GM12878 (cell line): ENCODE results near the gene TMTC1. TPM values are rescaled to one million over a fixed set of nuclear protein-coding genes. Genes with fewer than 3 reads are reported as not detected.

ENCODE experiments used
- ATAC-seq: fragments of 200-7000 bp; cut with Tn5 transposase; 3 replicates; pipeline ENCODE4 v1.9.1; 2020; ENCODE audit warnings: mild to moderate bottlenecking, moderate library complexity
- BruUV-seq: library from RNA; stranded (reverse); fragments of 400-500 nt; replicated peaks from 2 replicates; lab custom pipeline; 2021; lab: Mats Ljungman, UMichigan
- CTCF ChIA-PET: fragments of 300-600 bp; sonication (Branson Sonifier 250); formaldehyde crosslinking; extraction: SDS; loops from one replicate; lab custom pipeline; 2021; ENCODE audit warnings: inconsistent platforms; lab: Yijun Ruan, JAX
- POLR2A ChIA-PET: fragments of 350-600 bp; formaldehyde crosslinking; extraction: SDS; loops from one replicate; lab custom pipeline; 2021; ENCODE audit warnings: inconsistent platforms; lab: Charles Lee
- RAD21 ChIA-PET: fragments of 300-600 bp; sonication (Branson Sonifier 250); formaldehyde crosslinking; loops from one replicate; lab custom pipeline; 2023; ENCODE audit warnings: antibody characterized with exemption; ENCODE audit not compliant: unreplicated experiment; lab: Charles Lee
- SMC1A ChIA-PET: fragments of 300-600 bp; sonication (Branson Sonifier 250); formaldehyde crosslinking; loops from one replicate; lab custom pipeline; 2023; ENCODE audit not compliant: unreplicated experiment, uncharacterized antibody; lab: Charles Lee
- DNase-seq: peaks from one replicate; pipeline ENCODE4 v3.0.0-alpha.2; 2011; ENCODE audit warnings: low read depth, low spot score
- FAIRE-seq: peaks from 3 replicates; lab custom pipeline; 2011; peaks lifted over from hg19 to GRCh38; lab: Jason Lieb, UNC
- H2AFZ ChIP-seq: 2 replicates; pipeline ENCODE4 v1.6.0; 2011; ENCODE audit warnings: low read depth, low read length, control low read depth; ENCODE audit not compliant: control insufficient read depth
- H3K27ac ChIP-seq: 2 replicates; pipeline ENCODE4 v1.5.1; 2011; ENCODE audit warnings: control low read depth; ENCODE audit not compliant: control insufficient read depth, insufficient read depth
- H3K27me3 ChIP-seq, 2 experiments: replicated peaks in 1 of 2; 2 replicates each; pipeline versions ENCODE4 v1.6.0 to v1.6.1; 2011; ENCODE audit warnings: low read length in 1 of 2; ENCODE audit not compliant: control insufficient read depth in 2 of 2, insufficient read depth in 2 of 2
- H3K36me3 ChIP-seq, 2 experiments: 2 replicates each; pipeline ENCODE4 v1.5.1; 2011; ENCODE audit warnings: low read length in 1 of 2; ENCODE audit not compliant: control insufficient read depth in 2 of 2, insufficient read depth in 2 of 2
- H3K4me1 ChIP-seq: 2 replicates; pipeline ENCODE4 v1.6.1; 2011; ENCODE audit warnings: mild to moderate bottlenecking, low read length, moderate library complexity, mixed read lengths; ENCODE audit not compliant: control insufficient read depth, insufficient read depth
- H3K4me2 ChIP-seq: 2 replicates; pipeline ENCODE4 v1.6.0; 2011; ENCODE audit warnings: control low read depth; ENCODE audit not compliant: control insufficient read depth, insufficient read depth
- H3K4me3 ChIP-seq: fragments of 200-600 bp; sonication (generic); 2 replicates; pipeline ENCODE4 v1.5.1; 2016
- H3K79me2 ChIP-seq: 2 replicates; pipeline ENCODE4 v1.6.0; 2011; ENCODE audit warnings: low read length; ENCODE audit not compliant: control insufficient read depth, insufficient read depth
- H3K9ac ChIP-seq: 2 replicates; pipeline ENCODE4 v1.8.0; 2011; ENCODE audit warnings: low read length, control low read depth, mixed read lengths; ENCODE audit not compliant: control insufficient read depth, insufficient read depth
- H3K9me3 ChIP-seq: replicated peaks from 3 replicates; pipeline ENCODE4 v1.5.1; 2011; ENCODE audit warnings: mild to moderate bottlenecking, low read length; ENCODE audit not compliant: control insufficient read depth, insufficient read depth
- H4K20me1 ChIP-seq: 2 replicates; pipeline ENCODE4 v1.6.0; 2011; ENCODE audit not compliant: control insufficient read depth, insufficient read depth
- BCL11A ChIP-seq: IDR thresholded peaks from 2 replicates; pipeline ENCODE4 v1.6.1; 2011; ENCODE audit warnings: low read depth, low read length
- CHD2 ChIP-seq: IDR thresholded peaks from 2 replicates; pipeline ENCODE4 v1.6.1; 2011; ENCODE audit warnings: low read depth, low read length, improper control_type of control experiment, borderline replicate concordance
- EGR1 ChIP-seq, 2 experiments: IDR thresholded peaks; 1 replicate in 1 of 2; 2 replicates in 1 of 2; pipeline ENCODE4 v1.6.1; 2011 to 2012; ENCODE audit warnings: low read depth in 2 of 2, low read length in 2 of 2, borderline replicate concordance in 1 of 2, mild to moderate bottlenecking in 1 of 2, moderate library complexity in 1 of 2
- HDAC2 ChIP-seq: fragments of 200-600 bp; sonication (generic); IDR thresholded peaks from 2 replicates; pipeline ENCODE4 v1.6.1; 2017
- IKZF1 ChIP-seq: fragments of 450-650 bp; conservative IDR thresholded peaks from 2 replicates; pipeline ENCODE4 v1.6.1; 2017; ENCODE audit warnings: antibody characterized with exemption, mild to moderate bottlenecking
- JUNB ChIP-seq: IDR thresholded peaks from 2 replicates; pipeline ENCODE4 v1.6.1; 2016; ENCODE audit warnings: antibody characterized with exemption, mild to moderate bottlenecking
- LARP7 ChIP-seq: fragments of 450-650 bp; IDR thresholded peaks from 2 replicates; pipeline ENCODE4 v1.6.1; 2017; ENCODE audit warnings: mild to moderate bottlenecking
- MEF2A ChIP-seq: IDR thresholded peaks from 2 replicates; pipeline ENCODE4 v1.6.1; 2011; ENCODE audit warnings: low read depth, mild to moderate bottlenecking, low read length, moderate library complexity; ENCODE audit not compliant: insufficient read depth
- NR2C2 ChIP-seq: IDR thresholded peaks from 2 replicates; pipeline ENCODE4 v1.6.1; 2011; ENCODE audit warnings: borderline replicate concordance, low read depth; ENCODE audit not compliant: control insufficient read depth, insufficient read length
- PAX5 ChIP-seq: IDR thresholded peaks from 2 replicates; pipeline ENCODE4 v1.6.1; 2011; ENCODE audit warnings: low read depth, low read length, borderline replicate concordance
- POU2F2 ChIP-seq: IDR thresholded peaks from 3 replicates; pipeline ENCODE4 v1.6.1; 2011; ENCODE audit warnings: low read depth, mild to moderate bottlenecking, low read length, borderline replicate concordance
- SIX5 ChIP-seq: IDR thresholded peaks from 2 replicates; pipeline ENCODE4 v1.6.1; 2011; ENCODE audit warnings: mild to moderate bottlenecking, low read depth, low read length, moderate library complexity; ENCODE audit not compliant: severe bottlenecking
- SMAD5 ChIP-seq: IDR thresholded peaks from 2 replicates; pipeline ENCODE4 v1.6.1; 2016; ENCODE audit warnings: antibody characterized with exemption, low read depth
- TCF7 ChIP-seq: IDR thresholded peaks from 2 replicates; pipeline ENCODE4 v1.6.1; 2014; ENCODE audit warnings: antibody characterized with exemption, borderline replicate concordance
- ZBED1 ChIP-seq: IDR thresholded peaks from 2 replicates; pipeline ENCODE4 v1.6.1; 2016; ENCODE audit warnings: borderline replicate concordance
- WGBS: methylation state at CpG from one replicate; pipeline ENCODE4 v1.1.6; 2016; ENCODE audit warnings: low lambda C conversion rate; ENCODE audit not compliant: insufficient replicate concordance, insufficient coverage; ENCODE audit errors: missing lambda C conversion rate; 5-methylcytosine and 5-hydroxymethylcytosine counted together
- in situ Hi-C: fragments of 300-500 bp; cut with MboI; formaldehyde crosslinking; loops from 9 replicates; pipeline ENCODE4 v1.14.3; 2018; ENCODE audit warnings: mixed read lengths
- intact Hi-C: fragments of 100-400 bp; cut with micrococcal nuclease; formaldehyde crosslinking; loops from one replicate; pipeline ENCODE4 v1.14.2; 2022; ENCODE audit not compliant: unreplicated experiment
- polyA plus RNA-seq, 11 experiments: library from polyadenylated mRNA; depleted of rRNA in 4 of 11; unstranded in 6 of 11; stranded (reverse) in 5 of 11; fragments of >200 nt; fragmentation: Nextera tagmentation in 4 of 11; fragmentation: Illumina TruSeq in 1 of 11; extraction: Ambion mirVana in 4 of 11; extraction: Trizol in 1 of 11; gene quantifications; 1 replicate in 1 of 11; 2 replicates in 10 of 11; pipeline versions ENCODE4 v1.2.1 to v1.2.3, GENCODE V29; 2011 to 2016; ENCODE audit warnings: inconsistent platforms in 2 of 11, missing spikeins in 2 of 11, low read depth in 1 of 11
- total RNA-seq, 4 experiments: library from RNA; depleted of rRNA in 3 of 4; stranded (reverse); fragments of >200 nt in 3 of 4; fragmentation: Illumina TruSeq in 1 of 4; extraction: Trizol in 1 of 4; gene quantifications; 2 replicates each; pipeline versions ENCODE4 v1.2.1 to v1.2.3, GENCODE V29; 2013 to 2021
- TF ChIP-seq, protein P1 (sequence below): fragments of 450-650 bp; IDR thresholded peaks from 2 replicates; pipeline ENCODE4 v1.6.1; 2017; ENCODE audit warnings: mild to moderate bottlenecking
- TF ChIP-seq, protein P2 (sequence below): fragments of 450-650 bp; IDR thresholded peaks from 2 replicates; pipeline ENCODE4 v1.6.1; 2017; ENCODE audit warnings: antibody characterized with exemption, mild to moderate bottlenecking, moderate library complexity

The TMTC1 gene
- total and polyA plus RNA-seq, 10 of the 15 experiments (the other 5 are each of a cell fraction or from before 2014, with no cell fraction given): 0.10 to 20.9 (median 0.57) TPM

DNA sequence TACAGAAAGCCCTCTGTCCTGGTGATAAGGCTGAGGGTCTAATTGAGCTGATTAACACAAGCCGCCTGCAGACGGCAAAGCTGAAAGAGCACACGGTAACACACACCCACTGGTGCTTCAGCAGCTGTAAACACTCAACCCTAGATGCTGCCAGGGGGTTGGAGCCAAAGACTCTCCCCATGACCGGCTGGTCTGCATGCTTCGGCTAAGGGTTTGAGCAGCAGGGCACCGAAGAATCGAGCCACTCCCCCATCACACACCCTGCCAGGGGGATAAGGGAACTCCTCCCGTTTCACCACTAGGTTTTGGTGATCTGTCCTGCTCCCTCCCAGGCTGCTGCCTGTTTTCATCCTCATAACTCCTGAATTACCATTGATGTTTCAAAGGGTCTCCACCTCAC, 145.2 kb downstream of the TMTC1 start:
- CTCF ChIA-PET: no interaction called here

More for the DNA sequence above, 145.2 kb downstream of the TMTC1 start:
- H3K4me2 ChIP-seq: no peak overlapping the region
- H3K79me2 ChIP-seq: no peaks in the 10 kb centered on the region
- no peak for FAIRE-seq
- no peak for TF ChIP-seq BCL11A
- TF ChIP-seq ZBED1: no peak
- TF ChIP-seq, protein P1, sequence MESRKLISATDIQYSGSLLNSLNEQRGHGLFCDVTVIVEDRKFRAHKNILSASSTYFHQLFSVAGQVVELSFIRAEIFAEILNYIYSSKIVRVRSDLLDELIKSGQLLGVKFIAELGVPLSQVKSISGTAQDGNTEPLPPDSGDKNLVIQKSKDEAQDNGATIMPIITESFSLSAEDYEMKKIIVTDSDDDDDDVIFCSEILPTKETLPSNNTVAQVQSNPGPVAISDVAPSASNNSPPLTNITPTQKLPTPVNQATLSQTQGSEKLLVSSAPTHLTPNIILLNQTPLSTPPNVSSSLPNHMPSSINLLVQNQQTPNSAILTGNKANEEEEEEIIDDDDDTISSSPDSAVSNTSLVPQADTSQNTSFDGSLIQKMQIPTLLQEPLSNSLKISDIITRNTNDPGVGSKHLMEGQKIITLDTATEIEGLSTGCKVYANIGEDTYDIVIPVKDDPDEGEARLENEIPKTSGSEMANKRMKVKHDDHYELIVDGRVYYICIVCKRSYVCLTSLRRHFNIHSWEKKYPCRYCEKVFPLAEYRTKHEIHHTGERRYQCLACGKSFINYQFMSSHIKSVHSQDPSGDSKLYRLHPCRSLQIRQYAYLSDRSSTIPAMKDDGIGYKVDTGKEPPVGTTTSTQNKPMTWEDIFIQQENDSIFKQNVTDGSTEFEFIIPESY: no peak
- no peak for TF ChIP-seq SMAD5
- TF ChIP-seq SIX5: no peak
- no peak for TF ChIP-seq TCF7
- TF ChIP-seq, protein P2, sequence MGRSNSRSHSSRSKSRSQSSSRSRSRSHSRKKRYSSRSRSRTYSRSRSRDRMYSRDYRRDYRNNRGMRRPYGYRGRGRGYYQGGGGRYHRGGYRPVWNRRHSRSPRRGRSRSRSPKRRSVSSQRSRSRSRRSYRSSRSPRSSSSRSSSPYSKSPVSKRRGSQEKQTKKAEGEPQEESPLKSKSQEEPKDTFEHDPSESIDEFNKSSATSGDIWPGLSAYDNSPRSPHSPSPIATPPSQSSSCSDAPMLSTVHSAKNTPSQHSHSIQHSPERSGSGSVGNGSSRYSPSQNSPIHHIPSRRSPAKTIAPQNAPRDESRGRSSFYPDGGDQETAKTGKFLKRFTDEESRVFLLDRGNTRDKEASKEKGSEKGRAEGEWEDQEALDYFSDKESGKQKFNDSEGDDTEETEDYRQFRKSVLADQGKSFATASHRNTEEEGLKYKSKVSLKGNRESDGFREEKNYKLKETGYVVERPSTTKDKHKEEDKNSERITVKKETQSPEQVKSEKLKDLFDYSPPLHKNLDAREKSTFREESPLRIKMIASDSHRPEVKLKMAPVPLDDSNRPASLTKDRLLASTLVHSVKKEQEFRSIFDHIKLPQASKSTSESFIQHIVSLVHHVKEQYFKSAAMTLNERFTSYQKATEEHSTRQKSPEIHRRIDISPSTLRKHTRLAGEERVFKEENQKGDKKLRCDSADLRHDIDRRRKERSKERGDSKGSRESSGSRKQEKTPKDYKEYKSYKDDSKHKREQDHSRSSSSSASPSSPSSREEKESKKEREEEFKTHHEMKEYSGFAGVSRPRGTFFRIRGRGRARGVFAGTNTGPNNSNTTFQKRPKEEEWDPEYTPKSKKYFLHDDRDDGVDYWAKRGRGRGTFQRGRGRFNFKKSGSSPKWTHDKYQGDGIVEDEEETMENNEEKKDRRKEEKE: no peak
- no peak for TF ChIP-seq CHD2
- no peak for TF ChIP-seq HDAC2
- no peak for TF ChIP-seq LARP7
- TF ChIP-seq POU2F2: no peak
- TF ChIP-seq JUNB: no peak
- TF ChIP-seq NR2C2: no peak
- no peak for TF ChIP-seq MEF2A
- no peak for TF ChIP-seq PAX5
- no peak for TF ChIP-seq EGR1 (IDR thresholded peaks at IDR 0.05; ENCODE audit: borderline replicate concordance in 1 of 2, low read depth in 2 of 2, low read length in 2 of 2)
- no peak for TF ChIP-seq IKZF1
- TF ChIP-seq, all 136 proteins: peak for 0
- H3K9me3 ChIP-seq: no peaks in the 10 kb centered on the region
- H3K36me3 ChIP-seq: no peaks in the 10 kb centered on the region
- in situ Hi-C loops: no loop called here
- H2AFZ ChIP-seq: no peak overlapping the region
- H3K4me1 ChIP-seq: no peaks in the 10 kb centered on the region
- no peak overlapping the region for H3K4me3 ChIP-seq
- intact Hi-C loops: no loop called here
- POLR2A ChIA-PET: no interaction called here
- RAD21 ChIA-PET: interaction anchor here (0.8 kb wide), 1 partner anchor 13 kb away, joined by 3 read pairs; no protein-coding TSS in a partner anchor
- H4K20me1 ChIP-seq: no peaks in the 10 kb centered on the region
- H3K27ac ChIP-seq: no peak overlapping the region
- no peak for DNase-seq
- SMC1A ChIA-PET: interaction anchor here (2.3 kb wide), 1 partner anchor 17 kb away, joined by 7 read pairs; no protein-coding TSS in a partner anchor
- no peaks in the 10 kb centered on the region for H3K27me3 ChIP-seq
- ATAC-seq: no peak
- 55% methylated on average over 8 of the region's 8 CpGs for WGBS
- no TSS peak for BruUV-seq
- no peak overlapping the region for H3K9ac ChIP-seq
